Hippocampal formation (tissue), 2 donors: ENCODE measurements around the gene BAIAP3.

Experiments used
- DNase-seq, 2 donors: peaks; one replicate each; lab custom pipeline; 2025; lab: John Stamatoyannopoulos, UW

BAIAP3 gene

DNA sequence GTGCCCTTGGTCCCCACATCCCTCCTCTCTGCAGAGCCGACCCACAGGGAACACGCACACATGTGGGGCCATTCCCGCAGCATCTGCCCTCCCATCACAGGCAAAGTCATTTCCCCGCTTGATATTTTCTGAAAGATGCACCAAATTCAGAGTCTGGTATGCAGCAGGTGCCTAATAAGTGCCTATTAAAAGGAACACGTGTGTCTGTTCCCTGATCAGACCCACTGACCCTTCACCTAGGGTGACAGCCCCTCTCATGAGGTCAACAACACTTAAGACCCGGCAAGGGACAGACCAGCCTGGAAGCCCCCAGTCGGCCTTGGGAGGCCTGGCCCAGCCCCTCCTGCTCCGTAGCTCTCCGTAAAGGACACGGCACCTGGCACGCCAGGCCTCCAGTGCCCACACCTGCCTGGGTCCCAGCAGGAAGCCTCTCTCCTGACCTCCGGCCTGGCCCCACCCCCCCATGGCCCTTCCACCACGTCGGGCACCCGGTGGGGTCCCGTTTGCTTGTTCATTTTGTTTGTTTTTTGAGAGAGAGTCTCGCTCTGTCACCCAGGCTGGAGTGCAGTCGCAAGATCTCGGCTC is 61.0 kb downstream of the BAIAP3 start:
- no peak for DNase-seq

DNA sequence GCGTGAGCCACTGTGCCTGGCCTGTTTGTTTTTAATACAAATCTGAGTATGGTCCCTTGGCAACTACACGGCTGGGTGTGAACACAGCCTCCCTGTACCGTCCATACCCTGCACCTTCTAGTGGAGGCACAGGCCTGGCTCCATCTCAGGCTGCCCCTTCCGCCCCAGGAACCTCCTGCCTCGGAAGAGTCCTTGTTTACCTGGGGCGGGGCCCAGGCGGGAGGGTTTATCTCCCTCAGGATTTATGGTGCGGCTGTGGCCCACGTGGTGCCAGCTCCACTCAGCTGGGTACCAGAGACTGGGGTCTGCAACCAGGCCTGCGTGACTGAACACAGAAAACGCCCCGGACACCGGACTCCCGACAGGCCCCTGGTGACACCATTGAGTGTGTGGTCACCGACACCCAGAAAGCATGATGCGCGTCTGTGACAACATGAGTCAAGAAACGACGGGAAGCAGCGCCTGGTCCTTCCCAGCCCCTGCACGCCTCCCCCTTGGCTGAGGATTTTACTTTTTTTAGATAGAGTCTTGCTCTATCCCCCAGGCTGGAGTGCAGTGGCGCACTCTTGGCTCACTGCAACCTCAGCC is 62.1 kb downstream of the BAIAP3 start:
- DNase-seq = no peak

- DNase-seq = no peak
These were observed 64.3 kb downstream of the BAIAP3 start for GRCh38 chr16:1397779-1398178.

DNA sequence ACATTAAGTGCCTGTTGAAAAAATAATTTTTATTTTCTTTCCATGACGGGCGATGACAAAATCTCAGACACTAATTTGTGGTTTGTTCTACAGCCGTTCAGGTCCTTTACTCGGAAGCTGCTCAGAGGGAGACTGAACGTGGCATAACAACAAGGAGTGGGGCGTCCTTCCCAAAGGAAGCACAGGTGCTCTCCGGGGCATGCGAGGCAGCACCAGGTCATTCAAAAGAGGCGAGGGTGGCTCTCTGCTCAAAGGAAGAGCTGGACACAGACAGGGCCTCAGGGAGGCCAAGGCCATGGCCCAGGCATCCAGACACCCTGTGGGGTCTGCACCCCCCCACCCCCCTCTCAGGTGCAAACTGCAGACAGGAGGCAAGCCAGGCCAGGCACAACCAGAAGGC is 64.9 kb downstream of the BAIAP3 start:
- DNase-seq = no peak
